CD1c-positive myeloid dendritic cell (primary cell): ENCODE results near the gene CDK11B.
A peak's percentile ranks its signal among the peaks of the same experiment; 100 is the strongest.
"Not testable (repeated sequence)": the region's sequence is repeated elsewhere in the genome, so short reads cannot be mapped to it uniquely, and the experiment has no call there.

Source experiments
- DNase-seq: peaks from one replicate; pipeline ENCODE4 v3.0.0-alpha.2; 2016; ENCODE audit errors: extremely low spot score

CDK11B gene

GRCh38 chr1:1662392-1662791 is 3.6 kb upstream of the CDK11B start:
- not testable (repeated sequence) for DNase-seq

GRCh38 chr1:1648265-1648664 is 10.5 kb downstream of the CDK11B start:
- not testable (repeated sequence) for DNase-seq

DNA sequence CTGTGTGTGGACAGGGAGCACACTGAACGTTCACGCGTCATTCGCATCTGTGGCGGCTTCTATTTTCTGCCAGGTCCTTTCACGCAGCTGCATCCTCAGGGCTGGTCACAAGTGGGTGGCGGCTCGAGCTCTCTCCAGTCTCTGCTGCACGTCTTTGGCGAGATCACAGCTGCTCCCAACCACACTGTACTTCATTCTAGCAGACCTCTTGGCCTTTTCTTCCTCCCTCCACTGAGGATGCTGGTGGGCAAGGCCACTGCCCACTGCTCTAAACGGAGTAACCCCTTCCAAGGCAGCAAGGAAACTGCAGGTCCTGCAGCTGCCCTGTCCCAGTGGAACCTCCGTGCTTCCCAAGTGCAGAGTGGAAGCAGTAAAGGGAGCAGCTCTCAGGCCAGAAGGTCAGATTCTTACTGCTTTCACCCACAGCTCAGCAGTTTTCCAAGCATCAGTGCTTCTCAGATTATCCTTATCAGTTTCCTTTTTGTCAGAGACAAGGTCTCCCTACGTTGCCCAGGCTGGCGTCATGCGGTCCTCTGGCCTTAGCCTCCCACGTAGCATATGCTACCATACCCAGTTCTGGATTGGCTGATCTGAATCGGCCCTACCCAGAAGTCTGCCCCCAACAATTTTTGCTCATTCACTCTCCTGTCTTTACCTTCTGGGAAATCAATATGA is 11.1 kb downstream of the CDK11B start:
- not testable (repeated sequence) for DNase-seq

GRCh38 chr1:1646326-1646725 is 12.5 kb downstream of the CDK11B start:
- DNase-seq = not testable (repeated sequence)

DNA sequence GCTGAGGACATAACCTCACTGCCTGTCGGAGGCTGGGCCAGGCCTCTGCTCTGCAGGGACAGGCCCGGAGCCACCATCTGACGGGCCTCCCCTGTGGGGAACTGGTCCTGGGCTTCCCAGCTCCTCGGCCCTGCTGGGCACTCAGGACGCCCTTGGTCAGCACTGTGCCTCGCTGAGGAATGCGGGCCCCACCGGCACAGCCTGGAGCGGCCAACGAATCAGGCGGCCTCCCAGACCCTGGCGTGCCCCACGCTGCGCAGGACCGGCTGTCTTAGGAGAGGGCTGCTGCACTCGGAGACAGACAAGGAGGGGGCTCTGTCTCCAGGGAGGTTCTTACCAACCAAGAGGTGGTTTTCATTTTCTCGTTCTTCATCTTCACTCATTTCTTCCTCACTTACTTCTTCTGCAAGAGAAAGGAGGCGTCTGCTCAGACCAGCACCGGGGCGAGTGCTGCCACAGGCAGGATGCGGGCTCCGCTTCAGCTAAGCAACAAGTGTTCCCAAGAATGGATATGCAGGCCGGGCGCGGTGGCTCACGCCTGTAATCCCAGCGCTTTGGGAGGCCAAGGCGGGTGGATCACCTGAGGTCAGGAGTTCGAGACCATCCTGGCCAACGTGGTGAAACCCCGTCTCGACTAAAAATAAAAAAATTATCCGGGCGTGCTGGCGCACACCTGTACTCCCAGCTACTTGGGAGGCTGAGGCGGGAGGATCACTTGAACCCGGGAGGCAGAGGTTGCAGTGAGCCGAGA is 17.9 kb downstream of the CDK11B start:
- not testable (repeated sequence) for DNase-seq

DNA sequence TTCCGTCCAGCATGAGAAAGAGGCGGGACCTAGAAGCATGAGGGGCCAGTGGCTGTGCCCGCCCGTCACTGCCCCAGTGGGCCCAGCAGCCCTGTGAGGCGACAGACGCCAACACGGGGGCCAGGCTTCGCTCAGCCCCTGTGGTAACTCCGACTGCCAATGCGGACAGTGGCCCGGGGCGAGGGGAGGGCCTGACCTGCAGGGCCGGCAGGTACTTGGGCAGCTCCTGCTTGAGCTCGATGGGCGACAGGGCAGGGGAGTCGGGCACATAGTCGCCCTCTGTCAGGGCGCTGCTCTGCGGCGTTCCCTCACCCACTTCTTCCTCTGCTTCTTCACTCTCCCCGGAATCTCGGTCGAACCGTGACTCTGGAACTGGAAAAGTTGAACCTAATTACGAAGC is 18.7 kb downstream of the CDK11B start:
- not testable (repeated sequence) for DNase-seq

- not testable (repeated sequence) for DNase-seq
These were observed 19.4 kb downstream of the CDK11B start for GRCh38 chr1:1639368-1639767.

GRCh38 chr1:1638528-1638927 is 20.3 kb downstream of the CDK11B start:
- not testable (repeated sequence) for DNase-seq

DNA sequence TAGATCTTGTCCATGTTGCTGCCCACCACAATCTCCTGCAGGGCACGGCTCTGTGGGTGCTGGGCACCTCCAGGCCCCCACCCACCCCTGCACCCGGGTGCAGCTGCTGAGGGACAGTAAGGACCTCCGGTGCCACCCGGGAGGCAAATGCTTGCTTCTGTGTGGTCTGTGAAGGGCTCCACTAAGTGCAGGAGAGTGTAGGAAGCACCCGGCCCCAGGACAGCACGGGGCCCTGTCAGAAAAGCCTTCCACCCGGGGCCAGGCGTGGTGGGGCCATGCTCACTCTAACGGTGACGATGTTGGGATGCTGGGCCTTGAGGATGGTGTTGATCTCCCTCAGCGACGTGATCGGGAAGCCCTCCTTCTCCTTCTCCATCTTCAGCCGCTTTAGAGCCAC is 21.3 kb downstream of the CDK11B start:
- not testable (repeated sequence) for DNase-seq

DNA sequence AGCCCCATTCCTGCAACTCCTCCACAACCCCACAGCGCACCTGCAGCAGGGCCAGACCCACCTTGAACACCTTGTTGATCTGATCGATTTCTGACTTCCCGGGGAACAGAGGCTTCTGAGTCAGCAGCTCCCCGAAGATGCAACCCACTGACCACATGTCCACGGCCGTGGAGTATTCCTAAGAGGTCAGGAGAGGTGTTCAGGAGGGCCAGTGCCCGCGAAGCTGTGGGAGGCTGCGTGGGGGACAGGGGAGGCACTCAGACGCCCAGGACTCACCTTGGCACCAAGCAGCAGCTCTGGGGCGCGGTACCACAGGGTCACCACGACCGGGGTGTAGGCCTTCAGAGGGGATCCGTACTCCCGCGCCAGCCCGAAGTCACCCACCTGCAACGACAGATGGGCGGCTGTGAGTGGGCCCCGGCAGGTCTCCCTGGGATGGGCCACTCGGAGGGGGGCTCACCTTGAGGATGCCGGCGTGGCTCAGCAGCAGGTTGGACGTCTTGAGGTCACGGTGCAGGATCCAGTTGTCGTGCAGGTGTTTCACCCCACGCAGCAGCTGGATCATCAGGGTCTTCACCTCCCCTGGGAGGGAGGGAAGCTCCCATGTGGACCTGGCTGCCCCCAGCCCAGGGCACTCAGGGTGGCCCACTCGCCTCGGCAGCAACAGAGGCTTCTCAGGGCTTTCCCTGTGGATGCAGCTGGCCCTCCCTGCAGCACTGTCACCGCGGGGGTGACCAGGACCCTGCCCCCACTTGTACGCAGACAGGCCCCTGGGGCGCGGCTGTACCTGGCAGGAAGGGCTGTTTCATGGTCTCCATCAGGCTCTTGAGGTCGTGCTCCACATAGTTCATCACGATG is 22.0 kb downstream of the CDK11B start:
- DNase-seq = not testable (repeated sequence)

DNA sequence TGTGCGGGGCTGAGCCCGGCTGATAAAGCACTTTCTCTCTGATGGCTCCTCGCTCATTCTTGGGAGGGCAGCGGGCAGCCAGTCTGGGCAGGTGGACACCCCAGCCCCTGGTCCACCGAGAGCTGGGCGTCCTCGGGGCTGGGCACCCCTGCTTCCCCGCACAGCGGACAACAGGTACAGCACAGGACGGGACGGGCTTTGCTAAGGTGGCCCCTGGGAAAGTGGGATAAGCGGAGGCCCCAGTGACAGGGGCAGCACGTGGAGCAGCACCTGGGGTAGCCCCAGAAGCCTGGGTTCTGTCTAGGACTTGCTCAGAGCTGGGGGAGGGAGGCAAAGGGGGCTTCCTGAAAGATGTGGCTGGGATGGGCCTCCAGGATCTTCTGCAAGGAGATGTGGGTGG is 24.2 kb downstream of the CDK11B start:
- not testable (repeated sequence) for DNase-seq

- DNase-seq = not testable (repeated sequence)
These were observed 25.4 kb downstream of the CDK11B start for GRCh38 chr1:1633409-1633808.

DNA sequence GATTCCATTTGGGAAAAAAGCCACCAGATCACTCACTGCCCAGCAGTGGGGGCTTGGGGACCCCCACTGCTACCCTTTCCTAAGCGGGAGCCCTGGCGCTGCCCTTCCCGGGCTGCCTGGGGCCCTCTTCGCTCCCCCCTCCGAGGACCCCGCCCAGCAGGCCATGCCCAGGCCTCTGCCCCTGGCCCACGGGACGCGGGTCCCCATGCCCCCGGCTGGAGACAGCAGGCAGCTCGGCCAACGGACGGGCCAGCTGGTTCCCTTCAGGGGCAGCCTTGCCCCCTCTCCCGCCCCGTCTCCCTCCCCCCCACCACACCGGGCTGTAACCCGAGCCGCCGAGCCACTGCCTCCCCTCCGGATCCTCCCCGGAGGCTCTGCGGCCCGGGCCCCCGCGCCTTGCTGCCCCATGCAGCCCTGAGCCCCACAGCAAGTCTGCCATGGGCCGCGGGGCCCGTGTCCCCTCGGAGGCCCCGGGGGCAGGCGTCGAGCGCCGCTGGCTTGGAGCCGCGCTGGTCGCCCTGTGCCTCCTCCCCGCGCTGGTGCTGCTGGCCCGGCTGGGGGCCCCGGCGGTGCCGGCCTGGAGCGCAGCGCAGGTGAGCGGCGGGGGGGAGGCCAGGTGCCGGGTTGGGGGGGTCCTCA is 26.9 kb downstream of the CDK11B start, which contains the start of gene MMP23B:
Gene MMP23B (plus strand): TSS at position 392 of the 639 bp plus-strand sequence. CDS start 46 bp downstream, at position 438.
- DNase-seq = no peak

DNA sequence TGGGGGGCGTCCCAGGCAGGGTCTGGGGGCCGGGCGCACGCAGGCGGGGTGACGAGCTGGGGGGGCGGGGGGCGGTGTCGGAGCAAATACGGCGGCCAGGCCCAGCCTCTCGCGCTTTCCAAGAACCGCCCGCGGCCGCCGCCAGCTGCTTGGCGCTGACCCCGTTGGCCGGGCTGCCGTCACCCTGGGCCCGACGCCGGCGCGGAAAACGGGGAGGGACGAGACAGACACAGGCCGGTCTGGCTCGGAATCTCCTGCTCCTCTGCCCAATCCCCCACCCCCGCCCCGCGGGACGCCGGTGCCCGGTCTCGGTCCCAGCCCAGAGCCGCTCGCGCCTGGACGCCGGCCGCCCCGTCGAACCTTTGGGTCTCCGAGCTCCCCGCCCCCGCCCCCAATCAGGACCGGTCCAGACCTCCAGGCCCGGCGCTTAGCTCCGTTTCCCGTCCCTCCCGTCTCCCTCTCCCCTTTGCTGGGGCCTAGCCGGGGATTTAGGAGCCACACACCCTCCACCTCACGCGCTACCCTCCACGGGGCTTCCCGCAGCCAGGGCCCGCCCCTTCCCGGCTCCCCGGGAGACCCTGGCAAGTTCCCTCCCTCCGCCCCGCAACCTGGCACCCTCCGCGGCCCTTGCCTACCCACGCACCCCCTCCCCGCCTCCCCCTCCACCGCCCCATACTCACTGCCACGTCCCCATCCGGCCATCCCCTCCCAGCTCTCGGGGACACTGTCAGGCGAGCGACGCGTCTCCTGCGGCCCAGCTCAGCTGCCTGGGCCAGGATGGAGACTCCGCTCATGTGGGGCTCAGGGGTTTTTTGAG is 27.6 kb downstream of the CDK11B start:
- DNase-seq = no peak

- peak; percentile 89 for DNase-seq
These were observed 28.4 kb downstream of the CDK11B start for GRCh38 chr1:1630191-1630964.

DNA sequence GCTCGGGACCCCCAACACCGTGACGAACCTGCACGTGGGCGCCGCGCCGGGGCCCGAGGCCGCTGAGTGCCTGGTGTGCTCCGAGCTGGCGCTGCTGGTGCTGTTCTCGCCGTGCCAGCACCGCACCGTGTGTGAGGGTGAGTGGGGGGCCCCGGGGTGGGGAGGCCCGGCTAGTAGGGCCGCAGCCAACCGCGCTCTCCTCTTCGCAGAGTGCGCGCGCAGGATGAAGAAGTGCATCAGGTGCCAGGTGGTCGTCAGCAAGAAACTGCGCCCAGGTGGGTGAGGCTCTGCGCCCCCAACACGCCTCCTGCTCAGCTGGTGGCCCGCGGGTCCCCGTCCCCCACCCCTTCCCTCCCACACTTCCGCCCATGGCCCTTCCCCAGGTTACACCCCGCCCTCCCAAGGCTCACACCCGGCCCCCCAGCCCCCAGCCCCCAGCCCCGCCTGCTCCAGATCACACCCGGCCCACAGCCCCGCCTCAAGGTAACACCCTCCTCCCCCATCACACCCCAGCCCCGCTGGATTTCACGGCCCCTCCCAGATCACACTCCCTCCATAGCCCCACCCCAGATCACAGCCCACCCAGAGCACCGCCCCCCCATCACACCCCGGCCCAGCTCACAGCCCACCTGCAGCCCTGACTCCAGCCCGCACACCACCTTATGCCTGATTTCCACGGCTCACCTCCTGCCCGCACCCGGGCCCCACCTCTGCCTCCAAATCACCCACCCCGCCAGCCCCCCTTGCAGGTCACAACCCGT is 29.2 kb downstream of the CDK11B start:
- peak; percentile 50 for DNase-seq

- DNase-seq = no peak
These were observed 29.9 kb downstream of the CDK11B start for GRCh38 chr1:1628754-1629429.
